ENCODE measurements around the gene RARS2. TPM values are rescaled to one million over a fixed set of nuclear protein-coding genes. Genes with fewer than 3 reads are reported as not detected.
A peak's percentile ranks its signal among the peaks of the same experiment; 100 is the strongest.

The RARS2 gene
- total and polyA plus RNA-seq, 2 experiments from 2014 or later, result 31.8 to 38.5 TPM

DNA sequence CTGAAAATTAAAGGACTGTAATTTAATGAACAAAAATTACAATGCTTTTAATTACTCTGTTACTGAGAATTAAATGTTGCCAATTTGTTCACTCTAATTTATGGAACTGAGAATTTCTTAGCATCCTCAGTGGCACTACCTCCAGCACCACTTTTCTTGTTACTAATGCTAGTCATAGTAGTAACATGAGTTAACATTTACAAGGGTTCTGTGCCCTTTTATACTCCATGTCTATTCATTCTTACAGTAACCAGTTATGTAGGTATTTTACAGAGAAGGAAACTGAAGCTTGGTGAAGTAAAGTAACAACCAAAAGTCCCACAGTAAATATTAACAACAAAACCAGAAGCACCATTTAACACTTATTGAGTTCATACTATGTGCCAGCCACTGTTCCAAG, 34.3 kb downstream of the RARS2 start (continued):
- TF ChIP-seq EZH2phosphoT487 (IDR thresholded peaks at IDR 0.05; ENCODE audit: unreplicated experiment), result no peak
- TF ChIP-seq, protein P1, sequence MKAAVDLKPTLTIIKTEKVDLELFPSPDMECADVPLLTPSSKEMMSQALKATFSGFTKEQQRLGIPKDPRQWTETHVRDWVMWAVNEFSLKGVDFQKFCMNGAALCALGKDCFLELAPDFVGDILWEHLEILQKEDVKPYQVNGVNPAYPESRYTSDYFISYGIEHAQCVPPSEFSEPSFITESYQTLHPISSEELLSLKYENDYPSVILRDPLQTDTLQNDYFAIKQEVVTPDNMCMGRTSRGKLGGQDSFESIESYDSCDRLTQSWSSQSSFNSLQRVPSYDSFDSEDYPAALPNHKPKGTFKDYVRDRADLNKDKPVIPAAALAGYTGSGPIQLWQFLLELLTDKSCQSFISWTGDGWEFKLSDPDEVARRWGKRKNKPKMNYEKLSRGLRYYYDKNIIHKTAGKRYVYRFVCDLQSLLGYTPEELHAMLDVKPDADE (IDR thresholded peaks at IDR 0.05), result no peak

DNA sequence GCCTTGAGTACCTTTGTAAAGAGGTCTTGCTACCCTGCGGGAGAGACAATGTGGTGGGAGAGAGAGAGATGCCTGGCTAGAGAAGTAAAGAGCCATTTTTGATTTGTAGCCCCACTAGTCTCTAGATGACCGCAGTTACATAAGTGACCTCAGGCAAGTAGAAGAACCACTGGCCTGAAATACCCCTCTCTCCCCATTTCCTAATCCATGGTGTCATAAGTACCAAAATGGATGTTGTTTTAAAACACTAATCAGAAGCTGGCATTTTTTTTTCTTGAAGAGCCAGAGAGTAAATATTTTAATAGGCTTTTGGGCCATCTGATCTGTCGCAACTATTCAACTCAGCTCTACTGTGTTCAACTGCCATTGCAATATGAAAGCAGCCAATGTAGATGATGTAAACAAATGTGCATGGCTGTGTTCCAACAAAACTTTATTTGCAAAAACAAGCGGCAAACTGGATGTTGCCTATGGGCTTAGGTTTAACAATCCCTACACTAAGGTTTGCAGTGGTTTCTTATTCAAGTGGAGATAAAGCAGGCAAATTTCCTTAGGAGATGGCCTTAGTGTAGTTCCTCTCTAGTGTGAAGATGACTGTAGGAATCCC, 36.5 kb downstream of the RARS2 start:
- Histone ChIP-seq H3K79me2 (replicated peaks; ENCODE audit: insufficient read depth) (peaks cover 6% of the 10 kb centered on the region), H2AFZ (no peak overlapping the region), H3K27ac (ENCODE audit: low read depth) (peak overlapping the region; percentile 47; the same call in 1 of the 2 replicates), H3K36me3 (ENCODE audit: insufficient read depth) (peaks cover 12% of the 10 kb centered on the region; the same call in 1 of the 2 replicates), H3K4me3 (no peak overlapping the region), H3K27me3 (ENCODE audit: insufficient read depth) (no peaks in the 10 kb centered on the region), H3K4me1 (ENCODE audit: insufficient read depth) (no peaks in the 10 kb centered on the region), H4K20me1 (replicated peaks; ENCODE audit: insufficient read depth) (peaks cover 3% of the 10 kb centered on the region; the same call in 1 of the 2 replicates), H3K4me2 (no peak overlapping the region), H3K9me2 (ENCODE audit: insufficient read depth) (no peaks in the 10 kb centered on the region), H3F3A (replicated peaks; ENCODE audit: low read depth) (no peaks in the 10 kb centered on the region)
- DNase-seq (ENCODE audit: low spot score) (no peak), ATAC-seq (no peak)
- Mint-ChIP-seq H3K9me3 (no peaks in the 10 kb centered on the region), H3K4me1 (no peaks in the 10 kb centered on the region), H3K36me3 (ENCODE audit: low read depth) (peaks cover 30% of the 10 kb centered on the region), H3K27ac (peak overlapping the region; percentile 33; the same call in 1 of the 2 replicates), H3K27me3 (ENCODE audit: insufficient read depth, low read depth, poor library complexity) (no peaks in the 10 kb centered on the region), H3K4me3 (no peak overlapping the region)
- TF ChIP-seq, protein P1 (IDR thresholded peaks at IDR 0.05), result no peak
- TF ChIP-seq NANOG (IDR thresholded peaks at IDR 0.05; ENCODE audit: borderline replicate concordance) (no peak), CREB1 (CRISPR knock-in tag; IDR thresholded peaks at IDR 0.05; ENCODE audit: low read depth) (no peak), ZNF331 (CRISPR knock-in tag; IDR thresholded peaks at IDR 0.05; ENCODE audit: low read depth) (no peak), POLR2AphosphoS5 (IDR thresholded peaks at IDR 0.05; ENCODE audit: low read depth) (no peak), JUNB (IDR thresholded peaks at IDR 0.05; ENCODE audit: unreplicated experiment) (no peak), ZNF114 (CRISPR knock-in tag; IDR thresholded peaks at IDR 0.05) (no peak), EZH2 (IDR thresholded peaks at IDR 0.05; ENCODE audit: low read depth, unreplicated experiment) (no peak), EZH2phosphoT487 (IDR thresholded peaks at IDR 0.05; ENCODE audit: unreplicated experiment) (no peak)
- TF ChIP-seq, protein P2, sequence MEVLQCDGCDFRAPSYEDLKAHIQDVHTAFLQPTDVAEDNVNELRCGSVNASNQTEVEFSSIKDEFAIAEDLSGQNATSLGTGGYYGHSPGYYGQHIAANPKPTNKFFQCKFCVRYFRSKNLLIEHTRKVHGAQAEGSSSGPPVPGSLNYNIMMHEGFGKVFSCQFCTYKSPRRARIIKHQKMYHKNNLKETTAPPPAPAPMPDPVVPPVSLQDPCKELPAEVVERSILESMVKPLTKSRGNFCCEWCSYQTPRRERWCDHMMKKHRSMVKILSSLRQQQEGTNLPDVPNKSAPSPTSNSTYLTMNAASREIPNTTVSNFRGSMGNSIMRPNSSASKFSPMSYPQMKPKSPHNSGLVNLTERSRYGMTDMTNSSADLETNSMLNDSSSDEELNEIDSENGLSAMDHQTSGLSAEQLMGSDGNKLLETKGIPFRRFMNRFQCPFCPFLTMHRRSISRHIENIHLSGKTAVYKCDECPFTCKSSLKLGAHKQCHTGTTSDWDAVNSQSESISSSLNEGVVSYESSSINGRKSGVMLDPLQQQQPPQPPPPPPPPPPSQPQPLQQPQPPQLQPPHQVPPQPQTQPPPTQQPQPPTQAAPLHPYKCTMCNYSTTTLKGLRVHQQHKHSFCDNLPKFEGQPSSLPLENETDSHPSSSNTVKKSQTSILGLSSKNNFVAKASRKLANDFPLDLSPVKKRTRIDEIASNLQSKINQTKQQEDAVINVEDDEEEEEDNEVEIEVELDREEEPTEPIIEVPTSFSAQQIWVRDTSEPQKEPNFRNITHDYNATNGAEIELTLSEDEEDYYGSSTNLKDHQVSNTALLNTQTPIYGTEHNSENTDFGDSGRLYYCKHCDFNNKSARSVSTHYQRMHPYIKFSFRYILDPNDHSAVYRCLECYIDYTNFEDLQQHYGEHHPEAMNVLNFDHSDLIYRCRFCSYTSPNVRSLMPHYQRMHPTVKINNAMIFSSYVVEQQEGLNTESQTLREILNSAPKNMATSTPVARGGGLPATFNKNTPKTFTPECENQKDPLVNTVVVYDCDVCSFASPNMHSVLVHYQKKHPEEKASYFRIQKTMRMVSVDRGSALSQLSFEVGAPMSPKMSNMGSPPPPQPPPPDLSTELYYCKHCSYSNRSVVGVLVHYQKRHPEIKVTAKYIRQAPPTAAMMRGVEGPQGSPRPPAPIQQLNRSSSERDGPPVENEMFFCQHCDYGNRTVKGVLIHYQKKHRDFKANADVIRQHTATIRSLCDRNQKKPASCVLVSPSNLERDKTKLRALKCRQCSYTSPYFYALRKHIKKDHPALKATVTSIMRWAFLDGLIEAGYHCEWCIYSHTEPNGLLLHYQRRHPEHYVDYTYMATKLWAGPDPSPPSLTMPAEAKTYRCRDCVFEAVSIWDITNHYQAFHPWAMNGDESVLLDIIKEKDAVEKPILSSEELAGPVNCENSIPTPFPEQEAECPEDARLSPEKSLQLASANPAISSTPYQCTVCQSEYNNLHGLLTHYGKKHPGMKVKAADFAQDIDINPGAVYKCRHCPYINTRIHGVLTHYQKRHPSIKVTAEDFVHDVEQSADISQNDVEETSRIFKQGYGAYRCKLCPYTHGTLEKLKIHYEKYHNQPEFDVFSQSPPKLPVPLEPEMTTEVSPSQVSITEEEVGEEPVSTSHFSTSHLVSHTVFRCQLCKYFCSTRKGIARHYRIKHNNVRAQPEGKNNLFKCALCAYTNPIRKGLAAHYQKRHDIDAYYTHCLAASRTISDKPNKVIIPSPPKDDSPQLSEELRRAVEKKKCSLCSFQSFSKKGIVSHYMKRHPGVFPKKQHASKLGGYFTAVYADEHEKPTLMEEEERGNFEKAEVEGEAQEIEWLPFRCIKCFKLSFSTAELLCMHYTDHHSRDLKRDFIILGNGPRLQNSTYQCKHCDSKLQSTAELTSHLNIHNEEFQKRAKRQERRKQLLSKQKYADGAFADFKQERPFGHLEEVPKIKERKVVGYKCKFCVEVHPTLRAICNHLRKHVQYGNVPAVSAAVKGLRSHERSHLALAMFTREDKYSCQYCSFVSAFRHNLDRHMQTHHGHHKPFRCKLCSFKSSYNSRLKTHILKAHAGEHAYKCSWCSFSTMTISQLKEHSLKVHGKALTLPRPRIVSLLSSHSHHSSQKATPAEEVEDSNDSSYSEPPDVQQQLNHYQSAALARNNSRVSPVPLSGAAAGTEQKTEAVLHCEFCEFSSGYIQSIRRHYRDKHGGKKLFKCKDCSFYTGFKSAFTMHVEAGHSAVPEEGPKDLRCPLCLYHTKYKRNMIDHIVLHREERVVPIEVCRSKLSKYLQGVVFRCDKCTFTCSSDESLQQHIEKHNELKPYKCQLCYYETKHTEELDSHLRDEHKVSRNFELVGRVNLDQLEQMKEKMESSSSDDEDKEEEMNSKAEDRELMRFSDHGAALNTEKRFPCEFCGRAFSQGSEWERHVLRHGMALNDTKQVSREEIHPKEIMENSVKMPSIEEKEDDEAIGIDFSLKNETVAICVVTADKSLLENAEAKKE (CRISPR knock-in tag; IDR thresholded peaks at IDR 0.05), result no peak
- TF ChIP-seq, protein P3, sequence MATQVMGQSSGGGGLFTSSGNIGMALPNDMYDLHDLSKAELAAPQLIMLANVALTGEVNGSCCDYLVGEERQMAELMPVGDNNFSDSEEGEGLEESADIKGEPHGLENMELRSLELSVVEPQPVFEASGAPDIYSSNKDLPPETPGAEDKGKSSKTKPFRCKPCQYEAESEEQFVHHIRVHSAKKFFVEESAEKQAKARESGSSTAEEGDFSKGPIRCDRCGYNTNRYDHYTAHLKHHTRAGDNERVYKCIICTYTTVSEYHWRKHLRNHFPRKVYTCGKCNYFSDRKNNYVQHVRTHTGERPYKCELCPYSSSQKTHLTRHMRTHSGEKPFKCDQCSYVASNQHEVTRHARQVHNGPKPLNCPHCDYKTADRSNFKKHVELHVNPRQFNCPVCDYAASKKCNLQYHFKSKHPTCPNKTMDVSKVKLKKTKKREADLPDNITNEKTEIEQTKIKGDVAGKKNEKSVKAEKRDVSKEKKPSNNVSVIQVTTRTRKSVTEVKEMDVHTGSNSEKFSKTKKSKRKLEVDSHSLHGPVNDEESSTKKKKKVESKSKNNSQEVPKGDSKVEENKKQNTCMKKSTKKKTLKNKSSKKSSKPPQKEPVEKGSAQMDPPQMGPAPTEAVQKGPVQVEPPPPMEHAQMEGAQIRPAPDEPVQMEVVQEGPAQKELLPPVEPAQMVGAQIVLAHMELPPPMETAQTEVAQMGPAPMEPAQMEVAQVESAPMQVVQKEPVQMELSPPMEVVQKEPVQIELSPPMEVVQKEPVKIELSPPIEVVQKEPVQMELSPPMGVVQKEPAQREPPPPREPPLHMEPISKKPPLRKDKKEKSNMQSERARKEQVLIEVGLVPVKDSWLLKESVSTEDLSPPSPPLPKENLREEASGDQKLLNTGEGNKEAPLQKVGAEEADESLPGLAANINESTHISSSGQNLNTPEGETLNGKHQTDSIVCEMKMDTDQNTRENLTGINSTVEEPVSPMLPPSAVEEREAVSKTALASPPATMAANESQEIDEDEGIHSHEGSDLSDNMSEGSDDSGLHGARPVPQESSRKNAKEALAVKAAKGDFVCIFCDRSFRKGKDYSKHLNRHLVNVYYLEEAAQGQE (IDR thresholded peaks at IDR 0.05; ENCODE audit: unreplicated experiment), result no peak
